ENCODE results near the gene SLC5A6. TPM values are rescaled to one million over a fixed set of nuclear protein-coding genes. Genes with fewer than 3 reads are reported as not detected.

SLC5A6 gene
- total and polyA plus RNA-seq, 2 of the 8 experiments (the other 6 are each of a cell fraction or from before 2014, with no cell fraction given) = 118 to 183 TPM

DNA sequence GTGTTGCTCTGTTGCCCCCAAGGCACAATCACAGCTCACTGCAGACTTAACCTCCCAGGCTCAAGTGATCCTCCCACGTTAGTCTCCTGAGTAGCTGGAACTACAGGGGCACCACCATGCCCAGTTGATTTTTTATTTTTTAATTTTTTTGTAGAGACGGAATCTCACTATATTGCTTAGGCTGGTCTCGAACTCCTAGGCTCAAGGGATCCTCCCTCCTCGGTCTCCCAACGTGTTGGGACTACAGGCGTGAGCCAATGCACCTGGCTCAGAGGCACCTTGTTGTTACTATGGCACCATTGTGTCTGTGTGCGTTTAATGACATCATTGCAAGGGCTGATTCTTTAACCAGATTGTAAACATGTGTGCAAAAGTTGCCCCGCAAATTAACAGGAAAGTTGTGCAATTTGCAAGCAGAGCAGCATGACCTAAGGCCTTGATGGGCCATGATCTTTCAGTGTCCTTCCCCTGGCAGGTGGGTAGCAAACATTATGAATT is 40.7 kb downstream of the SLC5A6 start (continued):
- TF ChIP-seq, protein P1, sequence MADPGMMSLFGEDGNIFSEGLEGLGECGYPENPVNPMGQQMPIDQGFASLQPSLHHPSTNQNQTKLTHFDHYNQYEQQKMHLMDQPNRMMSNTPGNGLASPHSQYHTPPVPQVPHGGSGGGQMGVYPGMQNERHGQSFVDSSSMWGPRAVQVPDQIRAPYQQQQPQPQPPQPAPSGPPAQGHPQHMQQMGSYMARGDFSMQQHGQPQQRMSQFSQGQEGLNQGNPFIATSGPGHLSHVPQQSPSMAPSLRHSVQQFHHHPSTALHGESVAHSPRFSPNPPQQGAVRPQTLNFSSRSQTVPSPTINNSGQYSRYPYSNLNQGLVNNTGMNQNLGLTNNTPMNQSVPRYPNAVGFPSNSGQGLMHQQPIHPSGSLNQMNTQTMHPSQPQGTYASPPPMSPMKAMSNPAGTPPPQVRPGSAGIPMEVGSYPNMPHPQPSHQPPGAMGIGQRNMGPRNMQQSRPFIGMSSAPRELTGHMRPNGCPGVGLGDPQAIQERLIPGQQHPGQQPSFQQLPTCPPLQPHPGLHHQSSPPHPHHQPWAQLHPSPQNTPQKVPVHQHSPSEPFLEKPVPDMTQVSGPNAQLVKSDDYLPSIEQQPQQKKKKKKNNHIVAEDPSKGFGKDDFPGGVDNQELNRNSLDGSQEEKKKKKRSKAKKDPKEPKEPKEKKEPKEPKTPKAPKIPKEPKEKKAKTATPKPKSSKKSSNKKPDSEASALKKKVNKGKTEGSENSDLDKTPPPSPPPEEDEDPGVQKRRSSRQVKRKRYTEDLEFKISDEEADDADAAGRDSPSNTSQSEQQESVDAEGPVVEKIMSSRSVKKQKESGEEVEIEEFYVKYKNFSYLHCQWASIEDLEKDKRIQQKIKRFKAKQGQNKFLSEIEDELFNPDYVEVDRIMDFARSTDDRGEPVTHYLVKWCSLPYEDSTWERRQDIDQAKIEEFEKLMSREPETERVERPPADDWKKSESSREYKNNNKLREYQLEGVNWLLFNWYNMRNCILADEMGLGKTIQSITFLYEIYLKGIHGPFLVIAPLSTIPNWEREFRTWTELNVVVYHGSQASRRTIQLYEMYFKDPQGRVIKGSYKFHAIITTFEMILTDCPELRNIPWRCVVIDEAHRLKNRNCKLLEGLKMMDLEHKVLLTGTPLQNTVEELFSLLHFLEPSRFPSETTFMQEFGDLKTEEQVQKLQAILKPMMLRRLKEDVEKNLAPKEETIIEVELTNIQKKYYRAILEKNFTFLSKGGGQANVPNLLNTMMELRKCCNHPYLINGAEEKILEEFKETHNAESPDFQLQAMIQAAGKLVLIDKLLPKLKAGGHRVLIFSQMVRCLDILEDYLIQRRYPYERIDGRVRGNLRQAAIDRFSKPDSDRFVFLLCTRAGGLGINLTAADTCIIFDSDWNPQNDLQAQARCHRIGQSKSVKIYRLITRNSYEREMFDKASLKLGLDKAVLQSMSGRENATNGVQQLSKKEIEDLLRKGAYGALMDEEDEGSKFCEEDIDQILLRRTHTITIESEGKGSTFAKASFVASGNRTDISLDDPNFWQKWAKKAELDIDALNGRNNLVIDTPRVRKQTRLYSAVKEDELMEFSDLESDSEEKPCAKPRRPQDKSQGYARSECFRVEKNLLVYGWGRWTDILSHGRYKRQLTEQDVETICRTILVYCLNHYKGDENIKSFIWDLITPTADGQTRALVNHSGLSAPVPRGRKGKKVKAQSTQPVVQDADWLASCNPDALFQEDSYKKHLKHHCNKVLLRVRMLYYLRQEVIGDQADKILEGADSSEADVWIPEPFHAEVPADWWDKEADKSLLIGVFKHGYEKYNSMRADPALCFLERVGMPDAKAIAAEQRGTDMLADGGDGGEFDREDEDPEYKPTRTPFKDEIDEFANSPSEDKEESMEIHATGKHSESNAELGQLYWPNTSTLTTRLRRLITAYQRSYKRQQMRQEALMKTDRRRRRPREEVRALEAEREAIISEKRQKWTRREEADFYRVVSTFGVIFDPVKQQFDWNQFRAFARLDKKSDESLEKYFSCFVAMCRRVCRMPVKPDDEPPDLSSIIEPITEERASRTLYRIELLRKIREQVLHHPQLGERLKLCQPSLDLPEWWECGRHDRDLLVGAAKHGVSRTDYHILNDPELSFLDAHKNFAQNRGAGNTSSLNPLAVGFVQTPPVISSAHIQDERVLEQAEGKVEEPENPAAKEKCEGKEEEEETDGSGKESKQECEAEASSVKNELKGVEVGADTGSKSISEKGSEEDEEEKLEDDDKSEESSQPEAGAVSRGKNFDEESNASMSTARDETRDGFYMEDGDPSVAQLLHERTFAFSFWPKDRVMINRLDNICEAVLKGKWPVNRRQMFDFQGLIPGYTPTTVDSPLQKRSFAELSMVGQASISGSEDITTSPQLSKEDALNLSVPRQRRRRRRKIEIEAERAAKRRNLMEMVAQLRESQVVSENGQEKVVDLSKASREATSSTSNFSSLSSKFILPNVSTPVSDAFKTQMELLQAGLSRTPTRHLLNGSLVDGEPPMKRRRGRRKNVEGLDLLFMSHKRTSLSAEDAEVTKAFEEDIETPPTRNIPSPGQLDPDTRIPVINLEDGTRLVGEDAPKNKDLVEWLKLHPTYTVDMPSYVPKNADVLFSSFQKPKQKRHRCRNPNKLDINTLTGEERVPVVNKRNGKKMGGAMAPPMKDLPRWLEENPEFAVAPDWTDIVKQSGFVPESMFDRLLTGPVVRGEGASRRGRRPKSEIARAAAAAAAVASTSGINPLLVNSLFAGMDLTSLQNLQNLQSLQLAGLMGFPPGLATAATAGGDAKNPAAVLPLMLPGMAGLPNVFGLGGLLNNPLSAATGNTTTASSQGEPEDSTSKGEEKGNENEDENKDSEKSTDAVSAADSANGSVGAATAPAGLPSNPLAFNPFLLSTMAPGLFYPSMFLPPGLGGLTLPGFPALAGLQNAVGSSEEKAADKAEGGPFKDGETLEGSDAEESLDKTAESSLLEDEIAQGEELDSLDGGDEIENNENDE (IDR thresholded peaks at IDR 0.05; ENCODE audit: insufficient replicate concordance, low read length) = no peak
- no peak for TF ChIP-seq FOSL1 (IDR thresholded peaks at IDR 0.05; ENCODE audit: insufficient read depth, low read depth, low read length)
- no peak for TF ChIP-seq RXRA (IDR thresholded peaks at IDR 0.05; ENCODE audit: insufficient read depth, low read depth, low read length)
- TF ChIP-seq BACH1 (IDR thresholded peaks at IDR 0.05; ENCODE audit: low read length) = no peak
- TF ChIP-seq SIRT6 (IDR thresholded peaks at IDR 0.05; ENCODE audit: low read length) = no peak
- TF ChIP-seq, protein P2, sequence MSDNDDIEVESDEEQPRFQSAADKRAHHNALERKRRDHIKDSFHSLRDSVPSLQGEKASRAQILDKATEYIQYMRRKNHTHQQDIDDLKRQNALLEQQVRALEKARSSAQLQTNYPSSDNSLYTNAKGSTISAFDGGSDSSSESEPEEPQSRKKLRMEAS (IDR thresholded peaks at IDR 0.05) = no peak
